GM15510 (cell line): Measurements from ENCODE around the gene PDE7B.

Experiments
- POLR2A ChIP-seq: IDR thresholded peaks from 3 replicates; pipeline ENCODE4 v1.6.1; 2011; ENCODE audit warnings: borderline replicate concordance; ENCODE audit not compliant: insufficient read length; ENCODE audit errors: extremely low read depth

PDE7B gene

GRCh38 chr6:135901774-135902524, 50.4 kb downstream of the PDE7B start:
- TF ChIP-seq POLR2A = no peak

DNA sequence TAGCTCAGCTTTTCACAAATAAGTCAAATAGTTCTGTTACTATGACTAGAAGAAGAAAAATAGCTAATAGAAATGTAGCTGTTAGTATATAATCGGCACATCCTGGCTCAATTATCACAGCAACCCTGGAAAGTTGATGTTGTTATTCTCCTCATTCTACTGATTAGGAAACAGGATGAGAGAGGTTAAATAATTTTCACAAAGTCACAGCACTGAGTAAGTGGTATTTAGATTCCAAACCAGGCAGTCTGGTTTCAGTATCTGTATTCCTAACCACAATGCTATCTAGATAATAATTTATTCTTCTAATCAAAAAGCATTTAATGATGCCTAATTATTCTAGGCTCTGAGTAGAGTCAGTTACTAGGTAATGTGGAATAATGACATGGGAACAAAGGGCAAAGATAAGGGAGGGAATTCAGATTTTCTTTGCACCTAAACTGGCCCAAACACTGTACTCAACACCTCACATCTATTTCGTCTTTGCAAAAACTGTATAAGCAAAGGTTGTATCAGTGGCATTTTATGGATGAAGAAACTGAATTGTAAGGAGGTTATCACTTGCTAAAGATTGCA, 51.3 kb downstream of the PDE7B start:
- no peak for TF ChIP-seq POLR2A

- no peak for TF ChIP-seq POLR2A
Measured at GRCh38 chr6:135904666-135905065, 53.2 kb downstream of the PDE7B start.

GRCh38 chr6:135905604-135906300, 54.3 kb downstream of the PDE7B start:
- TF ChIP-seq POLR2A = no peak

DNA sequence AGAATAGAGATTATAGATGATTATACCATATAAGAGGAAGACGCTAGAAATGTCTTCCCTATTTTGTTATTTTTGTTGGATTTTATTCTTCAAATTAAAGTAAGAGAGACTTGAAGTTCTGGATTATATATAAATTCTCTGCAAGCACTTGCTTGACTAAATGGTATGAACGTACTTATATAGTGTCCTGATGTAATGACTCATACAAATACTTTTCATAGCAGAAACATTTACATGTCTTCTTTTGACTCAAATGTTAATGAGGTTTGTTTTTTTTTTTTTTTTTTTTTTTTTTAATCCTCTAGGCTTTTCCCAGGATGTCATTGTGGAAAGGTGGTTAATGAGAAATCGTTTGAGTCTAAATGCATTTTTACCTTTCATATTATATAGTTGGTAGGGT, 55.0 kb downstream of the PDE7B start:
- TF ChIP-seq POLR2A = no peak

DNA sequence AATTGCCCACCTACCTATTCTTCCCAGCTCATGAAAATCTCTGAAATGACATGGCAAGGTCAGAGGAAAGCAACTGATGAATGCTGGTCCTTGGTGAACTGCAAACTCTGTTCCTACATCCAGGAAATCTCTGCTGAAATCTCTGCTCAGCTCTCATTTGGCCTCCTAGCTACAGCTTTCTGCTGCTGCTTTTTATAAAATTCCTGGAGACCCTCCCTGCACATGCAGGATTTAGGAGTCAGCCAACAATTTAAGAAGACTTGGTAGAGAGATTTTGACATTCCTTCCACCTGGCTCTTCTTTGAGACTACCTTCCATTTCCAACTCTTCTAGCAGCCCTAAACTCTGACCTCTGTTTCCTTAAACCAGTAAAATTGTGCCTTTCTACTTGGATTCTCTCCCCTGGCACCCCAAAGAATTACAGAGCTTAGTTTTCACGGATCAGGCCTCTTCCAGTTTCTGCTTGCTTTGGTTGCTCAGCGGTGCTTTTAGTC, 55.5 kb downstream of the PDE7B start:
- no peak for TF ChIP-seq POLR2A

- TF ChIP-seq POLR2A = no peak
Measured at GRCh38 chr6:135909737-135910387, 58.4 kb downstream of the PDE7B start.

GRCh38 chr6:135910790-135911618, 59.5 kb downstream of the PDE7B start:
- no peak for TF ChIP-seq POLR2A

GRCh38 chr6:135913785-135914184, 62.3 kb downstream of the PDE7B start:
- TF ChIP-seq POLR2A = no peak

- TF ChIP-seq POLR2A = no peak
Measured at GRCh38 chr6:135919026-135919425, 67.5 kb downstream of the PDE7B start.

DNA sequence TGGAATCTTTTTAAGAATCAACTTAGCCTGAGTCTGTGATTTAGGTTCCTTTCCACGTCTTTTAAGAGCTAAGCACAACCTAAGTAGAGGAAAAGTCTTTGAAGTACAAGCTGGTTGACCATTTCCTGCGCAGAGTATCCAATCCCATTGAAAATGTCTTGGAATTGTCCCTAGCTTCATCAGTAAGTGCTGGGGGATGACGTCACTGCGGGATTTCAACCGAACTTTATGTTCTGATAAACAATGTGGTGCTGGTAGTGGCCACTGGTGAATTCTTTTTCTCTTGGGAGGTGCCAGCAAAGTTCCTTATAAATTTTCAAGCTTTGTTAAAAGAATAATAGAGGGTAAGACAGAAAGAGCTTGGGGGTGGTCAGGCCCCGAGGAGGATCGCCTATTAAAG, 69.2 kb downstream of the PDE7B start:
- TF ChIP-seq POLR2A = no peak

- no peak for TF ChIP-seq POLR2A
Measured at GRCh38 chr6:135921188-135921587, 69.7 kb downstream of the PDE7B start.

DNA sequence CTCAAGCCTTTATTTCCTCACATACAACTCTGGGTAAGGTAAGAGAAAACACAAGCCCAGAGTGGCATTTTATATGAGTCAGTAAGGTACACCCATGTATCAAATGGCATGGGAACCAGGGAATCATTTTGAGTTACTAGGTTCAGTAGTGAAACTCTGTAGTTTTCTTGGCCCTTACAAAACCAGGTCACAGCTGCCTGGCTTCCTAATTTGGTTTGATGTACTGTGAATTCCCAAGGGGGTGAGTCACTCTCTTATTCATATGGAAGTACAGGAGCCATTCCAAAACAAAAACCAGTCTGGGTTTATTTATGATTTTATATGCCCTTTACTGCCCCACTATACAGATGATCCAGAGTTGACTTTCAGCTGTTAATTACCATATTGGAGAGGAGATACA, 70.7 kb downstream of the PDE7B start:
- no peak for TF ChIP-seq POLR2A

- no peak for TF ChIP-seq POLR2A
Measured at GRCh38 chr6:135922746-135923145, 71.2 kb downstream of the PDE7B start.
